ENCODE measurements around the gene ATOSB.

ATOSB gene

GRCh38 chr9:35140093-35140492, 24.4 kb upstream of the ATOSB start:
- no peaks in the 10 kb centered on the region for H3K4me1 ChIP-seq (ENCODE audit: insufficient read depth, low read length, poor library complexity, severe bottlenecking)
- no peaks in the 10 kb centered on the region for H3F3A ChIP-seq (ENCODE audit: low read depth)
- no peaks in the 10 kb centered on the region for H3K27me3 ChIP-seq (ENCODE audit: insufficient read depth, low read length, poor library complexity, severe bottlenecking)
- H3K9me3 ChIP-seq (ENCODE audit: insufficient read depth, low read depth, low read length): peaks cover 11% of the 10 kb centered on the region; the same call in 1 of the 2 replicates
- no peak overlapping the region for H3K9ac ChIP-seq (ENCODE audit: low read depth, low read length, poor library complexity, severe bottlenecking)
- no peaks in the 10 kb centered on the region for H3K36me3 ChIP-seq (ENCODE audit: insufficient read depth, low read length)
- no peak overlapping the region for H3K4me2 ChIP-seq (ENCODE audit: low read depth, low read length, poor library complexity, severe bottlenecking)
- no peaks in the 10 kb centered on the region for H3K9me2 ChIP-seq (replicated peaks; ENCODE audit: low read depth, low read length)
- no peak overlapping the region for H3K4me3 ChIP-seq (ENCODE audit: low read length, poor library complexity, severe bottlenecking)
- H2AFZ ChIP-seq (ENCODE audit: low read length): no peak overlapping the region
- no peaks in the 10 kb centered on the region for H3K79me2 ChIP-seq (ENCODE audit: insufficient read depth, low read length)
- TF ChIP-seq EZH2phosphoT487 (IDR thresholded peaks at IDR 0.05; ENCODE audit: borderline replicate concordance) (no peak), CTCF (conservative IDR thresholded peaks at IDR 0.05; ENCODE audit: low read length) (no peak)
- H4K20me1 ChIP-seq (ENCODE audit: insufficient read depth, low read length, poor library complexity, severe bottlenecking): no peaks in the 10 kb centered on the region

- Histone ChIP-seq H3K4me2 (ENCODE audit: low read depth, low read length, poor library complexity, severe bottlenecking) (no peak overlapping the region), H4K20me1 (ENCODE audit: insufficient read depth, low read length, poor library complexity, severe bottlenecking) (no peaks in the 10 kb centered on the region), H3K4me1 (ENCODE audit: insufficient read depth, low read length, poor library complexity, severe bottlenecking) (no peaks in the 10 kb centered on the region), H3K9ac (ENCODE audit: low read depth, low read length, poor library complexity, severe bottlenecking) (no peak overlapping the region), H3K9me3 (ENCODE audit: insufficient read depth, low read depth, low read length) (peaks cover 3% of the 10 kb centered on the region; the same call in 1 of the 2 replicates), H3K79me2 (ENCODE audit: insufficient read depth, low read length) (no peaks in the 10 kb centered on the region), H3K36me3 (ENCODE audit: insufficient read depth, low read length) (no peaks in the 10 kb centered on the region), H2AFZ (ENCODE audit: low read length) (no peak overlapping the region), H3K9me2 (replicated peaks; ENCODE audit: low read depth, low read length) (no peaks in the 10 kb centered on the region), H3K27me3 (ENCODE audit: insufficient read depth, low read length, poor library complexity, severe bottlenecking) (no peaks in the 10 kb centered on the region), H3F3A (ENCODE audit: low read depth) (no peaks in the 10 kb centered on the region), H3K4me3 (ENCODE audit: low read length, poor library complexity, severe bottlenecking) (no peak overlapping the region)
- TF ChIP-seq CTCF (conservative IDR thresholded peaks at IDR 0.05; ENCODE audit: low read length) (no peak), EZH2phosphoT487 (IDR thresholded peaks at IDR 0.05; ENCODE audit: borderline replicate concordance) (no peak)
Observed at GRCh38 chr9:35136866-35137265, 21.2 kb upstream of the ATOSB start.

GRCh38 chr9:35135988-35136387, 20.3 kb upstream of the ATOSB start:
- no peaks in the 10 kb centered on the region for H3K9me2 ChIP-seq (replicated peaks; ENCODE audit: low read depth, low read length)
- no peak overlapping the region for H3K4me3 ChIP-seq (ENCODE audit: low read length, poor library complexity, severe bottlenecking)
- TF ChIP-seq CTCF (conservative IDR thresholded peaks at IDR 0.05; ENCODE audit: low read length): no peak
- TF ChIP-seq EZH2phosphoT487 (IDR thresholded peaks at IDR 0.05; ENCODE audit: borderline replicate concordance): no peak
- no peak overlapping the region for H2AFZ ChIP-seq (ENCODE audit: low read length)
- no peaks in the 10 kb centered on the region for H3K79me2 ChIP-seq (ENCODE audit: insufficient read depth, low read length)
- no peaks in the 10 kb centered on the region for H3F3A ChIP-seq (ENCODE audit: low read depth)
- H3K27me3 ChIP-seq (ENCODE audit: insufficient read depth, low read length, poor library complexity, severe bottlenecking): no peaks in the 10 kb centered on the region
- no peaks in the 10 kb centered on the region for H3K36me3 ChIP-seq (ENCODE audit: insufficient read depth, low read length)
- no peaks in the 10 kb centered on the region for H4K20me1 ChIP-seq (ENCODE audit: insufficient read depth, low read length, poor library complexity, severe bottlenecking)
- H3K4me2 ChIP-seq (ENCODE audit: low read depth, low read length, poor library complexity, severe bottlenecking): no peak overlapping the region
- no peaks in the 10 kb centered on the region; the same call in 1 of the 2 replicates for H3K9me3 ChIP-seq (ENCODE audit: insufficient read depth, low read depth, low read length)
- no peaks in the 10 kb centered on the region for H3K4me1 ChIP-seq (ENCODE audit: insufficient read depth, low read length, poor library complexity, severe bottlenecking)
- no peak overlapping the region for H3K9ac ChIP-seq (ENCODE audit: low read depth, low read length, poor library complexity, severe bottlenecking)

Data from Loucy (cell line).